NK-92 treated with Interleukin-12 subunit alpha and Interleukin-12 subunit beta, amount 100 ng/mL, for 24 hours (cell line): Measurements from ENCODE around the gene PSMC4.

ENCODE experiments used
- DNase-seq: peaks from one replicate; lab custom pipeline; 2025; lab: John Stamatoyannopoulos, UW

Gene PSMC4

DNA sequence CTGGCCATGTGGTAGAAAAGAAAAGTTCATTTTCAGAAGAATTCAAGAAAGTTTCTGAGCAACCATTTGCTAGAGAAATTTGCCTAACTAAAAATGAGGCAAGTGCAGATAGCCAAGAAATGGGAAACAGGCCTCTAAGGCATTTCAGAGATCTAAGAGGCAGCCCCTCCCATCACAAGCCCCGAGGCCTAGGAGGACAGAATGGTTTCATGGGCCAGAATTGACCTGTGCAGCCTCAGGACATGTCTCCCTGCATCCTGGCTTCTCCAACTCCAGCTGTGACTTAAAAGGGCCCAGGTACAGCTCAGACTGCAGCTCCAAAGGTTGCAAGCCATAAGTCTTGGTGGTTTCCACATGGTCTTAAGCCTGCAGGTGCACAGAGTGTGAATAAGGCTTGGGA lies 22.6 kb downstream of the PSMC4 start:
- no peak for DNase-seq

DNA sequence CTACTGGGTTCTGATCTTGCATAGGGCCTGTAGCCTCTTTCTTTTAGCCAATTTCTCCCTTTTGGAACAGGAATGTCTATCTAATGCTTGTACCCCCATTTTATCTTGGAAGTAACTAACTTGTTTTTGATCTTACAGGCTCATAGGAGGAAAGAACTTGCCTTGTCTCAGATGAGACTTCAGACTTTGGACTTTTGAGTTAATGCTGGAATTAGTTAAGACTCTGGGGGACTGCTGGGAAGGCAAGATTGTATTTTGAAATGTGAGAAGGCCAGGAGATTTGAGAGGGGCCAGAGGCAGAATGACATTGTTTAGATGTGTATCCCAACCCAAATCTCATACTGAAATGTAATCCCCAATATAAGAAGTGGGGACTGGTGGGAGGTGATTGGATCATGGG lies 23.4 kb downstream of the PSMC4 start:
- DNase-seq = no peak

DNA sequence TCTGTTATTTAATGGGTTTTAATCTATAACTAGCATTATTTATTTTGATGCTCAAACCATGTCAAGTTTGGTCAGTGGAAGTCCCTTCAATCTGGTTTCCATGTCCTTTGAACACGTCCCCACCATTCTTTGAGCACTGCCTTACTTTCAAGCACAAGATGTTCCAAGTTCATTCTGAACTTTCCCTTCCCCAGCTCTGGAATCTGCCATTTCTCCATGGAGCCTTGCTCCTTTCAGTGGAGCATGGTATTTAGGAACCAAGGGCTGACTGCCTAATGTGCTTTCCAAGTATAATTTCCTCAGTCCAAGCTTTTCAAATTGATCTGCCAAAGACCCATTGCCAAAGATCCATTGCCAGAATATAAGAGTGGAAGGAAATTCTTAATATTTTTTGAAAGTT lies 24.8 kb downstream of the PSMC4 start:
- no peak for DNase-seq

DNA sequence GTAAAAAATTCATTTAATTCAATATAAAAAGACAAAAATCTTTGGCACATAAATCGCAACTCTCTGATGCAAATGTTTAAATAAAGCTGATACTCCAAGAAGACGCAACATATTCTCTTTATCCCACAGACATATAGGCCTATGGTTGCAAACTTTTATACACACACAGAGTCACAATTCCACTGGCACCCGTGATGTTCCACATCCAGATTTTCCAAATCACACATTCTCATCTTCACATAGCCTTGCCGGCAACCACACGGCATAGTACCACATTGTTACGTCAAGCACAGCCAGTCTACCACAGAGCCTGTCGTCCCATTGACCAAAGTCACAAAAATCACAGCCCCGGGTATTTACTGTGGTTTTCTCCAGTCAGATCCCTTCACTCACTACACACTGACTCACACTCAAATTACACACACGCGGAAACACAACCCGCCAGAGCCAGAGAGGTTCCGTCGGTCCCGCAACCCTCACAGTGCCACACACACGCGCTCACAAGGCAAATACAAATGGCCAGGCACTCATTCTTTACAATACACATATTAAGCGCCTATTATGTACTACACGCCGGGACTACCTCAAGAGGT lies 25.3 kb downstream of the PSMC4 start:
- DNase-seq = no peak

DNA sequence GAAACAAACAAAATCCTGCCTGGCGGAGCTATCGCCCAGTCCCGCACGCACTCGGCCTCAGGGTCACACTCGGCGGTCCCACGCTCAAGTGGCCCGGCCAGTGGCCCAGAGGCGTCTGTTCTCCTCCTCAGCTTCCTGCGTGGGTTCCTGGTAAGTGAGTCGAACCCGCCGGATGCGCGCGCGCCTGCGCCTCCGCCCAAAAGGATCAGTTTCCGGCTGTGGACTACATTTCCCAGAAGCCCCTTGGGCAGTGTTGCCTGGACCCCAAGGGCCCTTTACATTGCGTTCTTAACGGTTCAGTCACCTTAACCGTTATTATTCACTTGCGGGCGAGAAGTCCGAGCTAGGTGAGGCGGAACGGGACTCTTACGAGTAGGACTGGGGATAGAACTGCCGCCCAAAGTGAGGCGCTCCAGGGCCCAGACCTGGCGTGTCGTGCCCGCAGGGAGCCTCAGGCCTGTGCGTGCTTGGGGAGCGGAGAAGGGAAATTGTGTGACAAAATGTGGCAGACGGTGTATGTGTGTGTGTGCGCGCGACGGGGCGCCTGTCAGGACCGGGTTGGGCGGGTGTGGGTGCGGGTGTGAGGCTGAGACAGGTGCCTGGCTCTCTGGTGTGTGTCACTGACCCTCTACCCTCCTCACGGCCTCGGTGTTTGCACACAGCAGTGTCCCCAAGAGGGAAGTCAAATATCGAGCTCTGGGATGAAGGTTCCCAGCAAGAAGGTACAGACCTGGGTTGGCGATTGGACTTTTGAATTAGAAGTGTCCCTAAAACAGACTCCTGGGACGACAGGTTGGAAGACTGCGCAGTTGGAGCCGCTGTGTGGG lies 26.1 kb downstream of the PSMC4 start, which contains the start of gene ZNF546:
TSS of gene ZNF546 (plus strand) at position 250 of the 827 bp plus-strand sequence. CDS start 1,267 bp downstream, outside the sequence.
- DNase-seq = peak; percentile 93

DNA sequence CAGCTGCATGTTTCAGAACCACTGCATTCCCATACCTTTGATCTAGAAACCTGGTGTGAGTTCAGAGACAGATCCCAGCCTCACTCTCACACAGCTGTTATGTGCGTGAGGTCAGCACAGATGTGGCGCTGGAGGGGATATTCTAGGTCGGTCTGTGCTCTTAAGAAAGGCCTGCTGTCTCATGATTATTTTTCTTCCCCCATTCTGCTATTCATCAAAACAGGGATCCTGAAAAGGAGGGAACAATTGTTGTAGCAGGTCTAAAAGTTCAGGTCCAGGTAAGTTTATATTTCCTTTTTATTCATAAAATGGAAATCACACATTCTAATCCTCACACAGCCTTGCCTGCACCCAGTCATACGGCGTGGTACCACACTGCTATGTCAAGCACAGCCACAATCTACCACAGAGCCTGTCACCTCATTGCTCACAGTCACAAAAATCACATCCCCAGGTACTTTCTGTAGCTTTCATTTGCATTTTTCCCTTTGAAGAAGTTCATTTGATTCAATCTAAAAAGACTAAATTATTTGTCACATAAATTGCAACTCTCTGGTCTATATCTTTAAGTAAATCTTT lies 26.8 kb downstream of the PSMC4 start:
- DNase-seq = no peak

DNA sequence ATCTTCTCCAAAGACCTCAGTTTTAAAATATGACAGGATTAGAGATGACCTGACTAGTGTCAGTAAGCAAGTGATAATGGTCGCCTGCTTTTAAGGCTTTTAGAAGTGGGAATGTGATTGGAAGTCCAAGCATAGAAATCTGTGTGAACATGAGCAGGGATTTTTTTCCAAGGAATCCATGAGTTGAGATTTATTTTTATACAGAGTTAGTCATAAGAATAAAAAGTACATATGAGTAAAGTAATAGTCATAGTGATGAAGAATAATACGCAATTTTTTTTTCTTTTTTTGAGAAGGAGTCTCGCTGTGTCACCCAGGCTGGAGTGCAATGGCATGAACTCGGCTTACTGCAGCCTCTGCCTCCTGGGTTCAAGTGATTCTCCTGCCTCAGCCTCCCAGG lies 27.5 kb downstream of the PSMC4 start:
- no peak for DNase-seq

DNA sequence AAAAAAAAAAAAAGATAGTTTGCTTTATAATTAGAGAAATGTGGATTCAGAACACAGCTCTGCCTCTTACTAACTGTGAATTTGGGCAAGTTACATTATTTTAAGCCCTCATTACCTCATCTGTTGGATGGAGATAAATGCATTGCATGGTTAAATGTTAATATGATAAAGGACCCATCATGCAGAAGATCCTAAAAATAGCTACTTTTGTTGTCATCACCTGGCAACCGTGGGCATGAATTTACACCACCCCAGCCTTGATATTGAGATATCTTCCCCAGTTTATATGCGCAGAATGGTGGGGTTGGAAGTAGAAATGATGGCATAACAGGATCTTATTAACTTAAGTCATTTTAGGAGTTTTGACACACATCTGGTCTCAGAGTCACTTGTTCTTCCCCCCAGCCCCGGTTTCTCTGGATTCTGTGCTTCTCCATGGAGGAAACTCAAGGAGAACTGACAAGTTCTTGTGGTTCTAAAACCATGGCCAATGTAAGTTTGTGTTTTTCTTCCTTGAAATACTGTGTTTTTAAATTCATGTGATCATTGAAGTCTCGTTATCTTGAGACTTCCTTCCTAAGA lies 34.8 kb downstream of the PSMC4 start:
- DNase-seq = no peak

DNA sequence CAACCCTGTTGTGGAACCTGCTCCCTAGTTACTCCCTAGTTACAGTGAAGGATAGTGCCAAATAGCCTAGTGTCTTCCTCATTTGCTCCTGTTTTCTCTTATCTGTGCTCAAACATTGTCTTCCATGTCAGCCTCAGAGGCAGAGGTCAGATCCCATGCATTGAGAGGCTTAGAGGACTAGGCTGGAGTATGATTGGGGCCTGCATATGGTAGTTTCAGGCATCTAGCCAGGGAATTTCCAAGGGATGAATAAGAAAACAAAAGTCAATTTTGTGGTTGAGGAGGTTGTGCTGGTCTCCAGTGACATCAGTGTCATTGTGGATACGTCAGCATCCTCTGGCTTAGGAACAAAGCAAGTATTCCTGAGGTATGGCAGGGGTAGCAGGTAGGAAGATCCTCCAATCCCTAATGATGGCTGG lies 35.3 kb downstream of the PSMC4 start:
- no peak for DNase-seq

DNA sequence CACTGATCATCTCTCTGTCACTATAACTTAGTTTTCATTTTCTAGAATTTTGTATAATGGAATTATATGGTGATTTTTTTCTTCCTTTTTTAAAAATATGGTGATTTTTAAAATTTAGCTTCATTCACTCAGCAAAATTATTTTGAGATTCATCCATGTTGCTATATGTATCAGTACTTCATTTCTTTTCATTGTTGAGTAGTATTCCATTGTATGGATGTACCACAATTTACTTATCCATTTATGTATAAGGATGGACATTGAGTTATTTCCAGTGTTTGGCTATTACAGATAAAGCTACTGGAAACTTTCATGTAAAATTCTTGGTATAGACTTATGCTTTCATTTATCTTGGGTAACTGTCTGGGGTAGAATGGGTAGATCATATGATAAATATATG lies 38.7 kb downstream of the PSMC4 start:
- no peak for DNase-seq

DNA sequence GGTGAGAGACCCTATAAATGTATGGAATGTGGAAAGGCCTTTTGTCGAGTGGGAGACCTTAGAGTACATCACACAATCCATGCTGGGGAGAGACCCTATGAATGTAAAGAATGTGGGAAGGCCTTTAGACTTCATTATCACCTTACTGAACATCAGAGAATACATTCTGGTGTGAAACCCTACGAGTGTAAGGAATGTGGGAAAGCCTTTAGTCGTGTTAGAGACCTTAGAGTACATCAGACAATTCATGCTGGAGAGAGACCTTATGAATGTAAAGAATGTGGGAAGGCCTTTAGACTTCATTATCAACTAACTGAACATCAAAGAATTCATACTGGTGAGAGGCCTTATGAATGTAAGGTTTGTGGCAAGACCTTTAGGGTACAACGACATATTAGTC lies 43.0 kb downstream of the PSMC4 start:
- DNase-seq = no peak

DNA sequence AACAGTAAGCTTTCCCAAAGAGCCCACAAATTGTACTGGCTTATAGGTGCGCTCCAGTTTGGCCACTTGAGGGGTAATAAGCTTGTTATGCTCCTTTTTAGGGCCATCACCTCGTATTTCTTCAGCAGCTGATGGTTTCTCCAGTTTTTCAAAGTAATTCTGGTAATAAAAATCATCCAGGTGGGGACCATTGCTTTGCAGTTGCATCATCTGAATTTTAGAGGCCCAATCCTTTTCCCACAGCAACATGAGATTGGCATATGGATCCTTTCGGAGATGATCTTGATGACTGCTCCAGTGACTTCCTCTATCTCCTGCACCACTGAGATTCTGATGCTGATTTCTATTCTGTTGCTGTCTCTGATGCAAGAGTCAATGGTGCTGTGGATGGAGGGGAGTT lies 53.0 kb downstream of the PSMC4 start:
- DNase-seq = no peak

DNA sequence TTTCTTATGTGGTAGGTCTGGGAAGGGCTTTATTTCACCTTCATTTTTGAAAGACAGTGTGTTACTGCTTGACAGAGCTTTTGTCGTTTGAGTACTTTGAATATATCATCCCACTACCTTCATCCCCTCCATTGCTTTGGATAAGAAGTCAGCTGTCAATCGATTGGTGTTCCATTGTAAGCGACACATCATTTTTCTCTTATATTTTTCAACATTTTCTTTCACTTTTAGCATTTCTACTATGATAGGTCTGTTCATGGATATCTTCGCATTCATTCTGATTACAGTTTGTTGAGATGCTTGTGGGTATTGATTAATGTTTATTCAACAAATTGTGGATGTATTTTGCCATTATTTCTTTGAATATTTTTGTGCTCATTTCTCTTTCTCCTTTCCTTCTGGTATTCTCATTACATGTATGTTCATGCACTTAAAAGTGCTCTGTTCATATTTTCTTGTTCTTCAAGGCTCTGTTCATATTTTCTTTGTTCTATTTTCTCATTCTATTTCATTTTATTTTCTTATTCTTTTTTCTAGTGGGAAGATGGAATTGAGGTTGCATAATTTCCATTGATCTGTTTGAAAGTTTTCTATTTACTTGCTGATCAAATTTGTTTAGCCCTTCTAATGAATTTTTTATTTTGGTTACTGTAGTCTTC lies 55.1 kb downstream of the PSMC4 start:
- no peak for DNase-seq

DNA sequence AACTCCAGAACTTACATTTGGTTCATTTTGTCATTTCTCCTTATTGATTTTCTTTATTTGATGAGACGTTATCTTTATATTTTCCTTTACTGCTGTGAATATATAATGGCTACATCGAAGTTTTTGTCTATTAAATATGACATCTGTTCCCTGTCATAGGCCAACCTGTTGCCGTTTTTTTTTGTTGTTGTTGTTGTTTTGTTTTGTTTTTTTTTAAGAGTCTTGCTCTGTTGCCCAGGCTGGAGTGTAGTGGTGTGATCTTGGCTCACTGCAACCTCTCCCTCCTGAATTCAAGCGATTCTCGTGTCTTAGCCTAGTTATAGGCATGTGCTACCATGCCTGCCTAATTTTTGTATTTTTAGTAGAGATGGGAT lies 55.6 kb downstream of the PSMC4 start:
- DNase-seq = no peak
